ENCODE data around the gene LUM.

LUM gene

GRCh38 chr12:91106283-91106682, 5.0 kb downstream of the LUM start:
- Histone ChIP-seq H3K4me1 (ENCODE audit: control insufficient read depth, insufficient read depth, low read length) (no peaks in the 10 kb centered on the region), H3K27ac (ENCODE audit: low read depth, low read length) (no peak overlapping the region)

DNA sequence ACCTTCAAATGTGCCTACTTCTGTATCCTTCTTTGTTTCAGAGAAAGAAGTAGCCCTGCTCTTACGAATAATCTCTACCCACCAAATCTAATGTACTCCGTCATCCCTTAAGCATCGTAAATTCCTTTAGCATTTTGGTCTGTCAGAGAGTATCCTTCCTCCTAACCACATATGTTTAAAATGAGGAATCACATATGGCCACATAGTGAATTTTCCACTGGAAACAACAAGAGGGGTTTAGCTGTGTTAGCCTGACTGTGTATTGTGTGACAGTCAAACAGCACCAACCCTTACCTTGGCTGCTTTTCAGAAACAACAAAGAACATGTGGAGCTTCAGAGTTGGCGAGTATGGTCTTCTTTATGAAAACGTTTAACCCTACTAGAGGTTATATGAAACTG, 5.5 kb downstream of the LUM start:
- H3K27ac ChIP-seq (ENCODE audit: low read depth, low read length): no peak overlapping the region
- no peak overlapping the region for H3K4me3 ChIP-seq (ENCODE audit: low read length)
- H3K27me3 ChIP-seq (ENCODE audit: control insufficient read depth, insufficient read depth, low read length): no peaks in the 10 kb centered on the region
- no peaks in the 10 kb centered on the region for H3K4me1 ChIP-seq (ENCODE audit: control insufficient read depth, insufficient read depth, low read length)
- H3K36me3 ChIP-seq (ENCODE audit: control insufficient read depth, insufficient read depth, low read length): no peaks in the 10 kb centered on the region
- no peak overlapping the region for H3K9ac ChIP-seq (ENCODE audit: low read length)

More at GRCh38 chr12:91106283-91106682, 5.0 kb downstream of the LUM start:
- no peaks in the 10 kb centered on the region for H3K27me3 ChIP-seq (ENCODE audit: control insufficient read depth, insufficient read depth, low read length)
- H3K4me3 ChIP-seq (ENCODE audit: low read length): no peak overlapping the region
- no peaks in the 10 kb centered on the region for H3K36me3 ChIP-seq (ENCODE audit: control insufficient read depth, insufficient read depth, low read length)
- H3K9ac ChIP-seq (ENCODE audit: low read length): no peak overlapping the region

- Histone ChIP-seq H3K4me3 (ENCODE audit: low read length) (no peak overlapping the region), H3K4me1 (ENCODE audit: control insufficient read depth, insufficient read depth, low read length) (no peaks in the 10 kb centered on the region), H3K27me3 (ENCODE audit: control insufficient read depth, insufficient read depth, low read length) (no peaks in the 10 kb centered on the region), H3K36me3 (ENCODE audit: control insufficient read depth, insufficient read depth, low read length) (no peaks in the 10 kb centered on the region), H3K27ac (ENCODE audit: low read depth, low read length) (no peak overlapping the region), H3K9ac (ENCODE audit: low read length) (no peak overlapping the region)
These were observed 6.4 kb downstream of the LUM start for GRCh38 chr12:91104812-91105466.

DNA sequence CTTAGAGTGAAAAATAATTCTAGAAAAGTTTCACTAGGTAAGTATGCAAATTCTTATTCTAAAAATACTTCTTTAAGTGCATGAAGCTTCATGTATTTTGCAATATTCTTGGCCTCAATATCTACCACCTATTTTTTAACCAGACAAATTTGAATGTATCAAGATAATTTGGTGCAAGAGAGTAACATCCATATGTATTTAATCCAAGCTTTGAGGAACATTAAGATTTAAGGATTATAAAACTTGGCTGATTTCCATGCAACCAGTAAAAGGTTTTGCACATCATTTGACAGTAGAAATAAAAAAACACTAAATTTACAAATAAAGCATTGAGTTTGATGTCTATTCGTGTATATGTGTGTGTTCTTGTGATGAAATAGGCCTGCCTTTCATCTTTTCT, 7.7 kb downstream of the LUM start:
- Histone ChIP-seq H3K4me3 (ENCODE audit: low read length) (no peak overlapping the region), H3K27me3 (ENCODE audit: control insufficient read depth, insufficient read depth, low read length) (no peaks in the 10 kb centered on the region), H3K4me1 (ENCODE audit: control insufficient read depth, insufficient read depth, low read length) (no peaks in the 10 kb centered on the region), H3K36me3 (ENCODE audit: control insufficient read depth, insufficient read depth, low read length) (no peaks in the 10 kb centered on the region), H3K9ac (ENCODE audit: low read length) (no peak overlapping the region), H3K27ac (ENCODE audit: low read depth, low read length) (no peak overlapping the region)

DNA sequence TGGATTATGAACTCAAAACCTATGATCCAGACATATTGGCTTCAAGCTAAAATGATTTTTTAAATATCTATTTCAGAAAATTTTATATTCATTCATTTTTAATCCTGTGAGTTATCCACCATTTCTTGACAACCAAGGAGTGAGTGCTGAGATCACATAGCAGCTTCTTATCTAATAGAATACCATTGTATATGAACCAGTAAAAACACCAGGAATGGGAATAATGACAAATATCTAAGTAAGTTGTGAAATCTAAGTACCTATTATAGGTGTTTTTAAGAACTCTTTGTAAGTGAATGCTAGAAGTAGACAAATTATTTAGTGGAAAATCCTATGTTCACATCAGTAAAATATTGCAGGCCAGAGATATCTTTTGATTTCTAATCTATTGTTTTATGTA, 8.2 kb downstream of the LUM start:
- H3K36me3 ChIP-seq (ENCODE audit: control insufficient read depth, insufficient read depth, low read length): no peaks in the 10 kb centered on the region
- H3K9ac ChIP-seq (ENCODE audit: low read length): no peak overlapping the region
- no peak overlapping the region for H3K27ac ChIP-seq (ENCODE audit: low read depth, low read length)
- H3K4me1 ChIP-seq (ENCODE audit: control insufficient read depth, insufficient read depth, low read length): no peaks in the 10 kb centered on the region
- no peak overlapping the region for H3K4me3 ChIP-seq (ENCODE audit: low read length)
- H3K27me3 ChIP-seq (ENCODE audit: control insufficient read depth, insufficient read depth, low read length): no peaks in the 10 kb centered on the region

GRCh38 chr12:91100906-91101305, 10.4 kb downstream of the LUM start:
- H3K9ac ChIP-seq (ENCODE audit: low read length): no peak overlapping the region
- H3K27me3 ChIP-seq (ENCODE audit: control insufficient read depth, insufficient read depth, low read length): no peaks in the 10 kb centered on the region
- H3K27ac ChIP-seq (ENCODE audit: low read depth, low read length): no peak overlapping the region
- no peak overlapping the region for H3K4me3 ChIP-seq (ENCODE audit: low read length)
- H3K4me1 ChIP-seq (ENCODE audit: control insufficient read depth, insufficient read depth, low read length): no peaks in the 10 kb centered on the region
- no peaks in the 10 kb centered on the region for H3K36me3 ChIP-seq (ENCODE audit: control insufficient read depth, insufficient read depth, low read length)

DNA sequence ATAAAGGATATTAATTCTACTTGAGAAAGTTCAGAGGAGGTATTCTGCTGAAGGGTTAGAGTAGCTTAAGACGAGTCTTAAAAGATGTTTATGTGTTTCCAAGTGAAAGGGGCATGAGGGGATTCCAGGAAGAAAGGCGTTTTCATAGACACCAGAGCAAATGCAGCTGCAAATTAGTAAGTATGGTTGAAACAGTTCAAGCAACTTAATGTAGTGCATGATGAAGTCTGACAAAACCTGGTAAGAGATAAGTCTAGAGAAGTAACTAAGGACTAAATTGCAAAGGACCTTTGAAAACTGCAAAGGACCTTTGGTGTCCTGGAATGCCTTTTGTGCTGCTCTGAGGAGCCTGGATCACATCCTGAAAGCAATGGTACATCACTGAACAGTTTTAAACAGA, 11.5 kb downstream of the LUM start:
- Histone ChIP-seq H3K27me3 (ENCODE audit: control insufficient read depth, insufficient read depth, low read length) (no peaks in the 10 kb centered on the region), H3K36me3 (ENCODE audit: control insufficient read depth, insufficient read depth, low read length) (no peaks in the 10 kb centered on the region), H3K9ac (ENCODE audit: low read length) (no peak overlapping the region), H3K27ac (ENCODE audit: low read depth, low read length) (no peak overlapping the region), H3K4me1 (ENCODE audit: control insufficient read depth, insufficient read depth, low read length) (no peaks in the 10 kb centered on the region), H3K4me3 (ENCODE audit: low read length) (no peak overlapping the region)

DNA sequence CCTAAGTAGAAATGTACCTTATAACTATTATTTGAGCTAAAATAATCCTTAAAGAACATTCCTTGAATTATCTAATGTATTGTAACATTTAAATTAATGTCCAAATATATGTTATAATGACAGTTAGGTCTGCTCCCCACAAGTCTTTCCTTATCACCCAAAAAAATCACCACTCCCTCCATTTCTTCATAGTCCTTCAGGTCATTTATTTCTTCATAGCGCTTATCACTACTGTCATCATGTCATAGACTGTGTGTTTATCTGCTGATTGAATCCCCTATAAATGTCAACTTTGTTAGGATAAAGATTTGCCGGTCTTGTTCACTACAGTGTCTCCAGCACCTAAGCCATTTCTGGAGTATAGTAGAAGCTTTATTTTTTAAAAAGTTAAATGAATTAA, 12.0 kb downstream of the LUM start:
- Histone ChIP-seq H3K27ac (ENCODE audit: low read depth, low read length) (no peak overlapping the region), H3K9ac (ENCODE audit: low read length) (no peak overlapping the region), H3K4me1 (ENCODE audit: control insufficient read depth, insufficient read depth, low read length) (no peaks in the 10 kb centered on the region), H3K36me3 (ENCODE audit: control insufficient read depth, insufficient read depth, low read length) (no peaks in the 10 kb centered on the region), H3K27me3 (ENCODE audit: control insufficient read depth, insufficient read depth, low read length) (no peaks in the 10 kb centered on the region), H3K4me3 (ENCODE audit: low read length) (no peak overlapping the region)

DNA sequence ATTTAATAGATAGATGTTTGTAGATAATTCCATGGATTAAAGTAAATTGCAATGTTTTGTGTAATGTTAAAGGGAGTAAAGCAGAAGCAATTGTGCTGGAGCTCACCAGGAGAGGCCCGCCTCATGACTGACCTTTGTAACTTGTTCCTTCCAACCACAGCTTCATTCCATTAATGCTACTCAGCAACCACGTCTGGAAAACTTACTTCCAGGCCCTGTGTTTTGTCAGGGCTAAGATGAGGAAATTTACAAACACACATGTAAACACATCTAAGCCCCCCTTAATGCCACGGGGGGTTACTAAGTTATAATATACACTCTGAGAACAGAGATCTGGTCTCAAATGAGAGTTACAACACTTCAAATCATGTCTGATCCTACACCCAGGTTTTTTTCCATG, 12.4 kb downstream of the LUM start:
- Histone ChIP-seq H3K4me3 (ENCODE audit: low read length) (no peak overlapping the region), H3K9ac (ENCODE audit: low read length) (no peak overlapping the region), H3K36me3 (ENCODE audit: control insufficient read depth, insufficient read depth, low read length) (no peaks in the 10 kb centered on the region), H3K27me3 (ENCODE audit: control insufficient read depth, insufficient read depth, low read length) (no peaks in the 10 kb centered on the region), H3K4me1 (ENCODE audit: control insufficient read depth, insufficient read depth, low read length) (no peaks in the 10 kb centered on the region), H3K27ac (ENCODE audit: low read depth, low read length) (no peak overlapping the region)

GRCh38 chr12:91098461-91098860, 12.8 kb downstream of the LUM start:
- Histone ChIP-seq H3K4me1 (ENCODE audit: control insufficient read depth, insufficient read depth, low read length) (no peaks in the 10 kb centered on the region), H3K36me3 (ENCODE audit: control insufficient read depth, insufficient read depth, low read length) (no peaks in the 10 kb centered on the region), H3K27me3 (ENCODE audit: control insufficient read depth, insufficient read depth, low read length) (no peaks in the 10 kb centered on the region), H3K27ac (ENCODE audit: low read depth, low read length) (no peak overlapping the region), H3K4me3 (ENCODE audit: low read length) (no peak overlapping the region), H3K9ac (ENCODE audit: low read length) (no peak overlapping the region)

DNA sequence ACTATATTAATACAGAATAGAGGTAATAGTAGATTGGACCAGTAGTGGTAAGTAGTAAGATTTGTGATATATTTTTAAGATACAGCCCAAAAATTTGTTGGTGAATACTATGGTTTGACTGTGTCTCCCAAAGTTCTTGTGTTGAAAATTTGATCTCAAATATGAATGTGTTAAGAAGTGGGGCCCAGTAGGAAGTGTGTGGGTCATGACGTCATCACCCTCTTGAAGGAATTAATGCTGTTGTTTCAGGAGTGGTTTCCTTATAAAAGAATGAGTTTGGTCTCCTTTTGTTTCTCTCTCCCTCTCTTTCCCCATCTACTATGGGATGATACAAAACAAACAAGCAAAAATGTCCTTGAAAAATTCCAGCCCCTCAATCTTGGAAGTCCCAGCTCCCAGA, 16.3 kb downstream of the LUM start:
- no peaks in the 10 kb centered on the region for H3K4me1 ChIP-seq (ENCODE audit: control insufficient read depth, insufficient read depth, low read length)
- no peak overlapping the region for H3K27ac ChIP-seq (ENCODE audit: low read depth, low read length)

GRCh38 chr12:91094032-91094662, 17.1 kb downstream of the LUM start:
- no peaks in the 10 kb centered on the region for H3K27me3 ChIP-seq (ENCODE audit: control insufficient read depth, insufficient read depth, low read length)
- H3K27ac ChIP-seq (ENCODE audit: low read depth, low read length): no peak overlapping the region
- no peaks in the 10 kb centered on the region for H3K36me3 ChIP-seq (ENCODE audit: control insufficient read depth, insufficient read depth, low read length)
- H3K9ac ChIP-seq (ENCODE audit: low read length): no peak overlapping the region
- no peak overlapping the region for H3K4me3 ChIP-seq (ENCODE audit: low read length)
- no peaks in the 10 kb centered on the region for H3K4me1 ChIP-seq (ENCODE audit: control insufficient read depth, insufficient read depth, low read length)

More for the DNA sequence above, 16.3 kb downstream of the LUM start:
- Histone ChIP-seq H3K9ac (ENCODE audit: low read length) (no peak overlapping the region), H3K27me3 (ENCODE audit: control insufficient read depth, insufficient read depth, low read length) (no peaks in the 10 kb centered on the region), H3K36me3 (ENCODE audit: control insufficient read depth, insufficient read depth, low read length) (no peaks in the 10 kb centered on the region), H3K4me3 (ENCODE audit: low read length) (no peak overlapping the region)

- H3K4me3 ChIP-seq (ENCODE audit: low read length): no peak overlapping the region
These were observed 18.0 kb downstream of the LUM start for GRCh38 chr12:91093341-91093740.

More at GRCh38 chr12:91093341-91093740, 18.0 kb downstream of the LUM start:
- Histone ChIP-seq H3K9ac (ENCODE audit: low read length) (no peak overlapping the region), H3K36me3 (ENCODE audit: control insufficient read depth, insufficient read depth, low read length) (no peaks in the 10 kb centered on the region), H3K27ac (ENCODE audit: low read depth, low read length) (no peak overlapping the region), H3K4me1 (ENCODE audit: control insufficient read depth, insufficient read depth, low read length) (no peaks in the 10 kb centered on the region), H3K27me3 (ENCODE audit: control insufficient read depth, insufficient read depth, low read length) (no peaks in the 10 kb centered on the region)

All from rectal smooth muscle tissue (tissue), 1 donor.